GM23248 (cell line): ENCODE data around the gene LBHD1.

ENCODE experiments used
- EZH2 ChIP-seq: fragments of 200-600 bp; sonication (generic); IDR thresholded peaks from 2 replicates; pipeline ENCODE4 v1.6.1; 2018; ENCODE audit warnings: antibody characterized with exemption, mild to moderate bottlenecking; ENCODE audit not compliant: insufficient read depth, poor library complexity, severe bottlenecking
- EZH2phosphoT487 ChIP-seq: fragments of 200-600 bp; sonication (generic); IDR thresholded peaks from 2 replicates; pipeline ENCODE4 v1.6.1; 2018; ENCODE audit warnings: antibody characterized with exemption, moderate library complexity, mild to moderate bottlenecking, low read depth; ENCODE audit not compliant: insufficient read depth

DNA sequence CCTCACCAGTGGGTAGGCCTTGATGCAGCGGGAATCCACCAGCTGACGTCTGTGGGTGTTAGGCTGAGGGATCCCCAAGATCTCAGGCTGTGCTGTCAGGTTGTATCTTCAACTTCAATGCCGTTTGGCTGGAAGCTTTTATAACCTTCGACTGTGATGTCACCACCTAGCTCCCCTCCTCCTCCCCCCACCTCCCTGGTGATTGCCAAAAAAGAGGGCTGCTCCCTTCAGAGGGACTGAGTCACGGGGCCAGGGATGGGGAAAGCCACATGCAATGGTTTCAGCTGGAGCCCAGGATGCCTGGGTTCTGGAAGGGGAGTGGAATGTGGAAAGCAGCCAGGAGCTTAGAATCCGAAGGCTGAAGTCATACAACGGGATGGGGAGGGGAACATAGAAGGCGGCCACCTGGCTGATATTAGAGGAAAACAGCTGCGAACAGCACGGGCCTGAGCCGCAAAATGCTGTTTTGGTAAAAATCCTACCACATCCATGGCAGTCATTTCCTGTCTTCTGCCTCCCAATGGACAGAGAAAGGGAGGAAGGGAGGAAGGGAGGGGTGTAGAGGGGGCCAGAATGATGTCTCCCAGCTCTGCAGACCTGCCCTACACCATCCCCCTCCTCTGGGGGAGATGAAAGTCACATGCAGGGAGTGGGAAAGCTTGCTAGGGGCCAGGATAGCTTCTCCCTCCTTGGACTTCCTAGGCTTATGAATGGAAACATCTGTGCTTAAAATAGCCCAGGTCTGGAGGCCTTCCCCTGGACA, 17.5 kb upstream of the LBHD1 start, which contains the start of gene LRRN4CL:
- no peak for TF ChIP-seq EZH2
- no peak for TF ChIP-seq EZH2phosphoT487
